HuH-7 (cell line): ENCODE results near the gene CST9L.

Source experiments
- DNase-seq: peaks from one replicate; pipeline ENCODE4 v3.0.0; 2011; ENCODE audit warnings: low spot score

The CST9L gene, protein sequence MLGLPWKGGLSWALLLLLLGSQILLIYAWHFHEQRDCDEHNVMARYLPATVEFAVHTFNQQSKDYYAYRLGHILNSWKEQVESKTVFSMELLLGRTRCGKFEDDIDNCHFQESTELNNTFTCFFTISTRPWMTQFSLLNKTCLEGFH

GRCh38 chr20:23568320-23568970 is at the start of gene CST9L:
Gene CST9L, minus strand, starts transcription at chr20:23568484. Its CDS starts 34 bp downstream, at chr20:23568450.
- DNase-seq: no peak

- DNase-seq: no peak
These were observed 45.9 kb upstream of the CST9L start for GRCh38 chr20:23614163-23614562.

GRCh38 chr20:23613676-23614075 is 45.4 kb upstream of the CST9L start:
- no peak for DNase-seq

DNA sequence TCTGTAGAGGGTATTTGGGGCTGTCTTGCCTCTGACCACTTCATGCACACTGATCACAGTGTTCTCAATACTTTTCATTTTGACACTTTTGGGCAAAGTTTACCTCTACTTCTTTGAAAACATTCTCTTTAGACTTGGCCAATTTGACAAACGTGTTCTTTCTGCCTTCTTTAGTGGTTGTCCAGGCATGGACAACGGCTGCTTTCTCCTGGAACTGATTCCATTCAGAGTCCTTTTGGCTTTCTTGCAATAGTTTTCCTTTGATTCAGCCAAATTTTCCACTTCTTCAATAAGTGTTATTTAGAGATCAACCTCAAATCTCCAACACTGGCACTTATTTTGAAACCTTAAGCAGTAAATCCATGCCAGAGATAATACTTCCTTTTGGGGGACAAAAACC is 44.1 kb upstream of the CST9L start:
- DNase-seq: no peak

- no peak for DNase-seq
These were observed 41.3 kb upstream of the CST9L start for GRCh38 chr20:23609486-23610109.

DNA sequence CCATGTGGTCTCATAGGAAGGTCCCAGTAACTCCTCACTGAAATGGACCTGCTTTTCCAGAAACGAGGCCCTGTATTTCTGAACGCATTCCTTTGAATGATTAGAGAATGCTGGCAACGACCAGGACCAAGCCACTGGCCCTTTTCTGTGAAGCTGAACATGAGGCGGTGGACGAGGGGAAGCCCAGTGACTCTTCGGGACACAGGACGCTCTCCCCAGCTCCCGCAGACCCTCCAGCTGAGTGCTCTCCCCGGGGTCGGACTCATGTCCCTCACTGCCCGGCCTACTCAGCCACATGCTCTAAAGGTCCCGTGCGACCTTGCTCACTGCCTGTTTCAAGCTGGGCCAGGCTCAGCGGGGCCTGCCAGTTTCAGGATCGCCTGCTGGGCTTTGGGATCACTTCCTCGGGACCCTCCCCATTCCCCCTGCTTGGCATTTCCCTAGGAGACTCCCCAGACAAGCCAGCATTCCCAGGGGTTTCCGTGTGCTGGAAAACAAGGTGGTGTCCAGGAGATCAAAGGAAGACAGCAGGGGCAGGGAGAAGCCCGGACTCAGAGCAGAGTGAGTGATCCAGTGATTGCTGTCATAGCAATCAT is 40.1 kb upstream of the CST9L start:
- DNase-seq: no peak

DNA sequence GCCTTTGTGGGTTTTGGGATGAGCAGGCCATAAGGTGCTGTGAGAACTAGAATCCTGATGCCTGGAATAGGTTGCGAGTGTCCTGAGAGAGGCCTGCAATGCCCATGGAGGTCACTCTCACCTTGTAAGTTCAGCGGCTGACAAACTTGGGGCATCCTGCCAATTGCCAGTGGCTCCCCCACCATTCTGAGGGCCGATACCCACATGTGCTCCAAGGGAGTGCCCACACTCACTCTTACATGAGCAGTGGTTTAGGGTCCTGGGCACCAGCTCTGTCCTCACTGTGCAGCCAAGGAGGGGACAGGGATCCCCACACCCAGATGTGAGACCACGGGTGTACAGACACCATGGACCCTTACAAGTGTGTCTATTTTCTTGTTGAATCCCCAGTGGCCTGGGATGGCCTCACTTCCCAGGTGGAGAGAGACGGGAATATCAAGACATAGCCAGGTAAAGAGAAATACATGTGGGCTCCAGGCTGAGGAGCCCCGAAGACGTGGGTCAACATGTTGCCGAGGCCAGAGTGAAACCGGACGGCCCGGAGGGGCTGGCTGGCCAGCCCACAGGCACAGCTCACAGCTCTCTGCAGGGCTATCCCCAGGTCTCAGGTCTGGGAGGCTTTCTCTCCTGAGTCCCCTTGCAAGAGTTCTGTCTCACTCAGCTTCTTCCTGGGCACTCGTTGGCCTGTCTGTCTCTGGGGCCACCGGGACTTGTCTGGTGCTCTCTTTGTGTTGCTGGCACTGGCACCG is 39.4 kb upstream of the CST9L start:
- no peak for DNase-seq

DNA sequence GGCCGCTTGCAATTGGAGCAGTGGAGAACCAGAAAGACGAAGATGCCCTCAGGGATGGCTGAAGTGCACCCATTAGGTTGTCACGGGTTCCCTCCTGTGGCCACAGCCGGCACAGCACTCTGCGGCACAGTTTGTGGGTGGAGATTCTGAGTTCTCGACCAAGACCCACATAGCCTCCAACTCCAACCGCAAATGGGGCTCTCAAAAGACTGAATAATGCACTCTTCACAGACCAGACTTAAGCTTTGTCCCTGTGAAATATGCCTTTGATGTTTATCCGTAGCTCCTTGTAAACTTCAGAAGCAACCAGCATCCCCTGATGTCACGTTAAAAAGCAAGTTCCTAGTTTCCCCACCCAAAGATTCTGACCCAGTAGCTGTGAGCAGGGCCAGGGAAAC is 38.4 kb upstream of the CST9L start:
- DNase-seq: peak; percentile 88

DNA sequence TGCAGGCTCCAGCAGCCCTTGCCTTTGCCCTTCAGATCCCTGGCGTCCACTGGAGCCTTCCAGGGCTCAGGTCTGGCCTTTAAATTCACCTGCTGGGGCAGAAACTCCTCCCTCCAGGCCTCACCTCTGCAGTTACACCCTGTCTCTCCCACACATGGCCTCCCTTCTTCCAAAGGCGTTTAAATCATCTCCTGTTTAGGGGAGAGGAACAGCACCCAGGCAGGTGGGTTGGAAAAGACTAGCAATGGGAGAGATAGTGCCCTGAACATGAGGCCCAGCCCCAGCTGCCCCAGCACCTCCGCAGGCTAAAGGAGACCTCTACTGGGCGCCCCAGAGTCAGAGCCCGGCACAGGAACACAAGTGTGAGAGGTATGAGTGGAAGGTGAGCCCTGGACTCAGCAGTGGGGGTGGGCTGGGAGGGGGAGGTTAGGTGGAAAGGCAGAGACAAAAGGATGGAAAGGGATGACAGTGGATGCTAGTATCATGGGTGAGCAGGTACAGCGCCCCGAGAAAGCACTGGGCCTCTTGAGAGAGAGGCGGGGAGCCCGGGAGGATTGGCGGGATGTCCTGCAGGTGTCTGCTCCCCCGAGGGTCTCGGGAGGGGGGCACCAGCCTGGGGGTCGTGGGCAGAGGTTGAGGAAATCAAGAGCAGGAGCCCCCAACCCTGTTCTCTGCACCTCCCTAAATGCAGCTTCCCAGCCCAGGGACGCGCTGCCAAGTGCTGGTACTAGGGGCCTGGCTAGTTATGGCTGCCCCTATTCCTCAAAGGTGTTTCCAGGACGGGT is 37.8 kb upstream of the CST9L start, which contains the start of gene CST9:
TSS of gene CST9 (minus strand) at position 51 of the 785 bp plus-strand sequence. CDS start 53 bp downstream, outside the sequence.
- no peak for DNase-seq

DNA sequence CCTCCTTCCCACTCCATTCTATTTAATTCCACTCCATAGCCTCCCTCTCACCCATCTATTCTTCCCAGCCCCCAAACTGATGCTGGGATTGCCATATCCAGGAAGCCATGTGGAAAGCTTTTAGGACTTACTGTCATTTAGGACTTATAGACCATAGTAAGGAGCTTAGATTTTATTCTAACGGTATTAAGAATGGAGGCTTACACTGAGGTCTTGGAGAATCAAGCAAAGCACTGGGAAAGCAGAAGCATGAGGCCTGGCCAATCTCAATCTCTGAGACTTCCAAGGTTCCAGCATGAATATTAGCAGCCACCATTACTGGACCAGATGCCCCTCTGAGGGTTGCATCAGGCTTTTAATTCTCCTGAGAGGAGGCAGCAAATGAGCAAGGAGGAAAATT is 36.0 kb upstream of the CST9L start:
- no peak for DNase-seq

- no peak for DNase-seq
These were observed 35.0 kb upstream of the CST9L start for GRCh38 chr20:23603321-23603720.

GRCh38 chr20:23602699-23603098 is 34.4 kb upstream of the CST9L start:
- DNase-seq: no peak

- no peak for DNase-seq
These were observed 34.0 kb upstream of the CST9L start for GRCh38 chr20:23602241-23602640.

DNA sequence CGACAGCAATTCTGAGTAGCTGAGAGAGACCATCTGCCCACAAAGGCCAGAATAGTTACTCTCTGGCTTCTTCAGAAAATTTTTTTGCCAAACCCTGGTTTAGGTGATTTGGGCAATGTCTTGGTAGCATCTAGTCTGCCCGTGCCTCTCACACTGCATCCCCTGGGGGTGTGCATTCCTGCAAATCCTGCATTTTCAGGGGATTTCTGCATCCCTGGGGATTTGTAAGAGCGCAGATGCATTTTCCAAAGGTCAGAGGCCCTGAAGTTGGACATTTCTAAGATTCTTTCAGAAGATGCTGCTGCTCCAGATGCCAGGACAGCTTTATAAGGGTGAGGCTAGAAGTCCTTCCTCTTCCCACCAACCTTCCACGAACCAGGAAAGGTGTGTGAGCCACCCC is 33.4 kb upstream of the CST9L start:
- DNase-seq: no peak

GRCh38 chr20:23598481-23598880 is 30.2 kb upstream of the CST9L start:
- DNase-seq: no peak

GRCh38 chr20:23596579-23597250 is 28.4 kb upstream of the CST9L start:
- no peak for DNase-seq

DNA sequence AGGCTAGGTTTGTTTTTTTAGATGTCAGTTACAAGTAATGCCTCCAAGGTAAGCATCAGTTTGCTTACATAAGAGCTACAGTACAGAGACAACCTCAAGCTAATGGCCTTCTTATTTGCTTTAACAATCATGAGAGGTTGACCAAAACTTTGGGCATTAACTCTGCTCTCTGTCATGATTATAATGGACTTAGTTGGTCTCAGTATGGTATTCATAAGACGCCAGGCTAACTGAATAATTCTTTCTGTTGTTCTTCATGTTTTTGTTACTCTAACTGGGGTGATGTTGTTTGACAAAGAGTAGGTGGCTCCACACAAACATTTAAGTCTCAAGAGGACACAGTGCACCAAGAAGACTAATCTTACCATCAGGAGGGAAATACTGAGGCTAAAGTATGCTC is 27.7 kb upstream of the CST9L start:
- DNase-seq: no peak

GRCh38 chr20:23588434-23589403 is 20.4 kb upstream of the CST9L start:
- no peak for DNase-seq

DNA sequence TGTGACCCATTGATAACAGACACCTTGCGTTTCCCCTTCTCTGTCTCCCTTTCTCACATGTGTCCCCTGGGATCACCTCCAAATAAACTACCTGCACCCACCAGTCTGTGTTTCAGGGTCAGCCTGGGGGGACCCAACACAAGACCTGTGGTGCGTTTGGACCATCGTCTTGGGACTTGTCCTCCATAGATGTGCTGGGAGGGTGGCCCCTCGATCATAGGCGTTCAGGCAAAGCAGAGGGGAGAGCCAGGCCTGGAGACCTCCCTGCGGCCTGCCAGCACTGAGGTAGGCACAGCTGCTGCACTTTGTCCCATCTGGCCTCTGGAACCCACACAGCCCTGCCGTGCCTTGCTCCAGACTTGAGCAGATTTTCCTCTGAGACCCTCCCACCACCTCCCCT is 19.3 kb upstream of the CST9L start:
- DNase-seq: no peak
